Stimulated activated CD8-positive, alpha-beta memory T cell treated with anti-CD3 and anti-CD28 coated beads, Interleukin-12 subunit alpha, Interleukin-12 subunit beta, amount 100 ng/mL, for 24 hours (primary cell): ENCODE data around the gene METTL18.
"Not testable (repeated sequence)": the region's sequence is repeated elsewhere in the genome, so short reads cannot be mapped to it uniquely, and the experiment has no call there.

Experiments used
- DNase-seq: peaks from one replicate; pipeline ENCODE4 v3.0.0-alpha.2; 2020; ENCODE audit errors: extremely low read depth

Gene METTL18

DNA sequence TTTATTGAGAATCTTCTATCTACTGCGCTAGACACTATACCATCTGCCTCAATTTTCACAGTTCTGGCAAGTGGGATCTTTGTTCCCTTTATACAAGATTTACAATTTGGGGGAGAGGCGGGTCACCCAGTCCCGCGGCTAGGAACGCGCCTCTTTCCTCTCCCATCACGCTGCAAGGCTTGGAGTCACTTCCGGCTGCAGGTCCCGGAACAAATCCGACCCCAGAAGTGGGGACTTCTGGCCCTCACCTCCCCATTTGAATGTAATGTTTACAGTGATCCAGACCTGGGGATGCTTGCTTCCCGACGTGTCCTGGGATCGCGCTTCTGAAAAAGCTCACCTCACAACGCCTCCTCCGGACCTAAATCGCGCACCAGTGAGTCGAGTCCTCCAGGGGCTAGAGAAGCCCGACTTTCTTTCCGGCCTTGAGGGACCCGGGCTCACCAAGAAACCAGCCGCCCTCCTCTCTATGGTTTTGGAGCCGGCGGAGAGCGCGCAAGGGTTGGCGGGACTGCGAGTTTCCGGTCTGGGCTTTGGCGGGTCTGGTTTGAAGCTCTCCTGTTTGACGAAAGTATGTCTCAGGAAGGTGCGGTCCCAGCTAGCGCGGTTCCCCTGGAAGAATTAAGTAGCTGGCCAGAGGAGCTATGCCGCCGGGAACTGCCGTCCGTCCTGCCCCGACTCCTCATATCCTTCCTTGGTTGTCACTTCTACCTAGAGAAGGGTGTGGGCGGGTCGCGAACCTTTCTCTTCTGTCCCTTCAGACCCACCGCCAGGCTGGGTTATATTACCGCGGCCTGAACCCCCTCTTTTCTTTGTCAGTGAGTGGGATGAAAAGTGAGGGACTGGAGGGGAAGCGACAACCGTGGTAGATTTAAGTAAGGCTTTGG lies at the start of gene METTL18:
METTL18 (minus strand) TSS at position 378 of the 887 bp plus-strand sequence. CDS start 1,212 bp downstream, outside the sequence.
- DNase-seq = peak; percentile 80

DNA sequence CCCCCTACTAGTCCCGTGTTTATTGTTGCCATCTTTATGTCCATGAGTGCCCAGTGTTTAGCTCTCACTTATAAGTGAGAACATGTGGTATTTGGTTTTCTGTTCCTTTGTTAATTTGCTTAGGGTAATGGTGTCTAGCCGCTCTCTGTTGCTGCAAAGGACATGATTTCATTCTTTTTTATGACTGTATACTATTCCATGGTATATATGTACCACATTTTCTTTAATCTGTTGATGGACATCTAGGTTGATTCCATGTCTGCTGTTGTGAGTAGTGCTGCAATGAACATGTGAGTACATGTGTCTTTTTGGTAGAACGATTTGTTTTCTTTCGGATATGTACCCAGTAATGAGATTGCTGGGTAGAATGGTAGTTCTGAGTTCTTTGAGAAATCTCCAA lies 44.2 kb upstream of the METTL18 start:
- DNase-seq = no peak

DNA sequence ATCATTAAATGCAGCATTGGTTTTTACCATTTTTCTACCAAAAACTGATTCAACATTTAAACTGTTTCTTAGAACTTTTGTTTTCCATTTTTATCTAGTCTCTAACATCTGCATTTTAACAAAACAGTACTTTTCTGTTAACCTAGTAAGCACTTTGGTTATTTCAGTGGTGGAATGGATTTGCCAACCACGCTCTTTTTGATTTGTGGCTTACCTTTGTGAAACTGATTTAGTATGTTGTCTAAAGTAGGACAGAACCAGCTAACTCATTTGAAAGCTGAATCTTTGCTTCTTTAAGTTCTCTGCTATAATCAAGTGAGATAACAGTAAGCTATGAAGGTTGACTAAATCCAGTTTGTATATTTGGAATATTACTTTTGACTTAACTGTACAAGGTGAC lies 41.5 kb upstream of the METTL18 start:
- DNase-seq = no peak

DNA sequence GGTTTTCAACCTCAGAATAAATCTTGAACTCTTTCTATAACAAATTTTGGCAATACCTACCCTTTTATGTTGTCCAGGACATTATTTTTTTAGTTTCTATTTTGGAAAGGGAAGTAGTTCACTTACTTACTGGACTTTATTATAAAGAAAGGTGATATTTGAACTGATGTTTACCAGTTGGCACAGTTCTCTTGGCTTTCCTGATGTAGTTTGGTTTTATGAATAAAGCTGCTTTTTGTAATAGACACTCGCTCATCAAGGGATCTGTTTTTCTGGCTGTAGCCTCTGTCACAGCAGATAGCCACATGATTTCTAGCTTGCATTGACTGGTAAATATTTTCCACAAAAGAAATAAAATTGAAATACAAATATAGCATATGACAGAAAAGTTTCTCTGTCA lies 40.9 kb upstream of the METTL18 start:
- DNase-seq = no peak

DNA sequence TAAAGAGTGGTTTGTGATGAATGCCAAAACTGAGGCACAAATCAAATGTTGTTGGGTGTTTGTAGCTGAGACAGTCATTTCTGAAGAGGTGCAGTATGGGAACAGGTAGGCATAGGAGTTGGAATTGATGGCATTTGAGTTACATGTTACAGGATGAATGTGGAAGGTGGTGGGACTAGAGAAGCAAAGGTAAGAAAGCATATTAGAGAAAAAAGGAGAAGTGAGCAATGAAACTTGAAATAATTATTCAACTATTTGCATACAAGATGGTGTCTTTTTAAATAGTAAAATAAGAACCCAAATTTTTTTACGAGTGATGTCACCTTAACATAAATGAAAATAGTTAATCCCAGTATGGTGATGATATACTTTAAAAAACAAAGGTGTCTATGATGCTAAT lies 40.2 kb upstream of the METTL18 start:
- DNase-seq = no peak

DNA sequence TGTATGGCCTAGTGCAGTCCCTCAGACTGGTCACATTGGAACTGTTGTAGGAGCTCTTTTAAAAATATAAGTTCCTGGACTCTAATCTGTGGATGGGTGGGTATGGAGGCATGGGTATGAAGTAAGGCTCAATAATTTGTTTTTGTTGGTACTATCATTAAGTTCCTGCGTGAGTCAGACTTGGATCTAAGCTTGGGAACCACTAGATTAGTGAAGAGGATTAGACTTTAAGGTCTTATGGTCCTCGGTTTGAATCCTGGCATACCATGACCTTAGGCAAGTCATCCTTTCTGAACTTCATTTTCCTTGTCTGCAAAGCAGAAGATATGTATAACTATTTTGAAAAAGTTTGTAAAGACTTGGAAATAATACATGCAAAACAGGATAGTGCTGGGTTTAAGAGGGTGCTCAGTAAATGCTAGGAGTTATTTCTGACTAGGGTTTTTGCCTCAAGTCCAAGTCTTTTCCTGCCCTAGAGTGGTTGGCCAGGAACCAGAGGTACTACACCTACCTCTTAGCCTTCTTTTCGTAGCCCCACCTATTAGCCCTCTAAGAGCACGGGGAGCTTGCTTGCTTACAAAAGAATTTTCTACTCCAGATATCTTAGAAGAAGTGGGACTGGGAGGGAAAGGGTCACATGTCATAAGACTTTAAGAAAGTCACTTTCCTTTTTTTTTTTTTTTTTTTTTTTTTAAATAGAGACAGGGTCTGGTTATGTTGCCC lies 38.6 kb upstream of the METTL18 start:
- DNase-seq = no peak

DNA sequence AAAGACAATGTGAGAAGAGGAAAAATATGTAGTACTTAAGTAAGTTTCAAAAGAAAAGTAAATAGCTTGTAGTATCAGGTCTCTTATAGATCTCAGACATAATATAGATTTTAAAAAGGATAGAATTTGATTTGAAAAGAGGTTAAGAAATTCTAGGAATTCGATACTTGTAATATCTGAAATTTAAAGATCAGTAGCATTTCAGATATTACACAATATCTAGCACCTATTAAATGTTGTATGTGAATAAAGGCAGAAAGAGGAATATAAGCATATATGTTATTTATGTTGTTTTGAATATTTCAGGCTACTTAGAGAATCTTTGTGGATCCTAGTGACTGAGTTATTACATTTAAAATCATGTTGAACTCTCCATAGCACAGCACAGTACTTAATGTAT lies 35.0 kb upstream of the METTL18 start:
- no peak for DNase-seq

DNA sequence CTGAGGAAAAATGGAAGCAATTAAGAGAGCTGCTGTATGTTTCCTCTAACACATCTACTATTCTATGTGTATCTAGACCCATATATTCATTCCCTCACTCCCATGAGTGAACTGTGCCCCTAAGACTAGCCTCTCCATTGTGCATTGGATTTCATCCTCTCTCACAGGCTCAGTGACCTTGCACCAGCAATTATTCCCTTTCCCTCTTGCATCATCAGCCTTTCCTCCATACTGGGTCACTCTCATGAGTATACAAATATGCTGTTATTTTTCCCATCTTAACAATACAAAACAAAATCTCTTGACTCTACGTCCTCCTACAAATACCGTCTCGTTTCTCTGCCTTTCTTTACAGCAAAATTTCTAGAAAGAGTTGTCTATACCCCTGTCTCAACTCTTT lies 29.4 kb upstream of the METTL18 start:
- DNase-seq = no peak

DNA sequence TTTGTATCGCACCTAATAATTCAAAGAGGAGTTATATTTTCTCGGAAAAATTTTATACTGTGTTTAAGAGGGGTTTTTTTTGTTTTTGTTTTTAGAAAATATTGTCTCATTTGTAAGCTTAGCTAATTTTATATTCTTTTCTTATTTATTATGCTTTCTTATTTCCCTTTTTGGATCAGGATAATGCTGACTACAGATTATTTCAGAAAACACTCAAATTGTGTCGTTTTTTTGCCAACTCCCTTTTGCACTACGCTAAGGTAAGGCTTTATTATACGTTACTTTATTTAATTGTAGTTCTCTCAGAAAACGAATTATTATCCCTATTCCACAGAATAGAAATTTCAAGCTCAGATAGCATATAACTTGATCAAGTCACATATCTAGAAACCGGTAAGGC lies 26.8 kb upstream of the METTL18 start:
- no peak for DNase-seq

DNA sequence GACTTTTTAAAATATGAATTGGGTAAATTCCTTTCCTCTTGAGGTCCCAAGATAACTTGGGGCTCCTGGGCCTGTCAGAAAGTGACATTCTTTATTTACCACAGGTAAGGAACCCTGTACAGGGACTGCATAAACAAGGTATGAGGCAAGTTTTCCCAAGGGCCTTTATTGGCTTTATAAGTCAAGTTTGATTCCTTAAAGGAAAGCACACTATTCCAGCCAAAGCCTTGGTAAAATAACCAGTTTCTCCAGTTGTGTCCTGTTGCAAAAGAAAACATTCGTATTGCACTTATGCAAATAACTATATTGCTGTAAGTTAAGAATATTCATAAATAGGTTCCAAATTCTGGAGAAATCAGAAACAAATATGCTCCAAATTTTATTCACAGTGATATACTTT lies 21.9 kb upstream of the METTL18 start:
- DNase-seq = no peak

DNA sequence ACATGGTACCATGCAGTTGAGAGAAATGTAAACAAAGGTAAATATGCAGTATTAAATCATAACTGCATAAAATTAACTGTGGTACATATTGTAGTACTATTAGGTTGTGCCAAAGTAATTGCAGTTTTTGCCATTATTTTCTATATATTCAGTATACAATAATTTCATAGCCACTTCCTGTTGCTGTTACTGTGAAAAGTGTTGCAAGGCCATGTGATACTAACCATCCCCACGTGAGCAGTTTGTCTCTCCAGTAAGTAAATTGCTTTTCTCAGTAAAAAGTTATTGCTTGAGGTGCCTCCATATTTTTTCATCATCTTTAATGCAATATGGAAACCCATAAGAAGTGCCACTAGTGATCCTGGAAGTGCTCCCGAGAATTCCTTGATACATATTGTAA lies 19.6 kb upstream of the METTL18 start:
- no peak for DNase-seq

DNA sequence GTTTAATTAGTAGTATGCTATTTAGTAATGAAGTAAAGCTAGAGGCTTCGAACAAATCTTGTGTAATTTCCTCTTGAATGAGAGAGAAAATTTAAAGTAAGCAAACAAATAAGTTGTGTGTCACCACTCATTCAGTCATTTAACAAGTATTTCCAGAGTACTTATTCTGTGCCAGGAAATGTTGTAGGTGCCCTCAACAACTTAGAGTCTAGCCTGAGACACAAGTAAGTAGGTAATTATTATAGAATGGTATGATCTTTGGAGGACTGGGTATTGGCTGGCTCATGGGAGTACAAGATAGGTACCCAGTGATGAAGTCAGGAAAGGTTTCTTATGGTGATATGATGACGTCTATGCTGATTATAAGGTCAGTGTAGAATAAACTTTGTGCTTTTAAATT lies 17.4 kb upstream of the METTL18 start:
- no peak for DNase-seq

DNA sequence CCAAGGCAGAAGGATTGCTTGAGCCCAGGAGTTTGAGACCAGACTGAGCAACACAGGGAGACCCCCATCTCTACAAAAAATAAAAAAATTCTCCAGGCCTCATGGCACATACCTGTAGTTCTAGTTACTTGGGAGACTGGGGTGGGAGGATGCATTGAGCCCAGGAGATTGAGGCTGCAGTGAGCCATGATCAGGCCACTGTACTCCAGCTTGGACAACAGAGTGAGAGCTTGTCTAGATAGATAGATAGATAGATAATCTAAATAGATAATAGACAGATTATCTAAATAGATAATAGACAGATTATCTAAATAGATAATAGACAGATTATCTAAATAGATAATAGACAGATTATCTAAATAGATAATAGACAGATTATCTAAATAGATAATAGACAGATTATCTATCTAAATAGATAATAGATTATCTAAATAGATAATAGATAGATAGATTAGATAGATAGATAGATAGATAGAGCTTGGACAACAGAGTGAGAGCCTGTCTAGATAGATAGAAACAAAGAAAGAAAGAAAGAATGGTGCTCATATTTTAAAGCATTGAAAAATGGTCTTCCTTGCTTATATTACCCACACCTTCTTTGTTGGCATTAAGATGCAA lies 16.8 kb upstream of the METTL18 start:
- DNase-seq = not testable (repeated sequence)

DNA sequence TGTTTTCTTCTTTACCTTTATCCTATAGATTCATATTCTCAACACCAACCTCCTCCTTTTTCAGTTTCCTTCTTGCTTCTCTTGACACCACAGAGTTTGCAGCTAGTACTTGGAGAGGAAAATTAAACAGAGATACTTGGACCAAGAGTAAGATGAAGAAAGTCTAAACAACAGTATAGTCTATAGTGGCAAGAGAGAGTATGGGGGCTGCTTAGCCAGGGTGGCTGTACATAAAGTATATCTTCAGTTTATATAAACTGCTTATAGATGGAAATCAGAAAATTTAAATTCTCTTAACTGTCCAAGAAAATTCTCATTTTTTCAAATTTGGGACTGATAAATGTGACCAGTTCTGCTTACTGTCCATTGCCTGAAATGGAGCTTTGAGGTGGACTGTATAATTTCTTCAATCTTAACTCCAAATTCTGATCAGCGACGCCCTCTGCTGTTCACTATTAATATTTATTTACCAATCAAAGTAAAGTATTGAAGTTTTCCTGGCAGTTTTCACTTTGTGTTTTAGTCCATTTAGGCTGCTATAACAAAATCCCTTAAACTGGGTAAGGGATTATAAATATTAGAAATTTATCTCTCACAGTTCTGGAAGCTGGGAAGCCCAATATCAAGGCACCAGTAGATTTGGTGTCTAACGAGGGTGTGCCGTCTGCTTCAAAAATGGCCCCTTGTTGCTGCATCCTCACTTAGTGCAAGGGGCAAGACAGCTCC lies 14.8 kb upstream of the METTL18 start:
- no peak for DNase-seq

DNA sequence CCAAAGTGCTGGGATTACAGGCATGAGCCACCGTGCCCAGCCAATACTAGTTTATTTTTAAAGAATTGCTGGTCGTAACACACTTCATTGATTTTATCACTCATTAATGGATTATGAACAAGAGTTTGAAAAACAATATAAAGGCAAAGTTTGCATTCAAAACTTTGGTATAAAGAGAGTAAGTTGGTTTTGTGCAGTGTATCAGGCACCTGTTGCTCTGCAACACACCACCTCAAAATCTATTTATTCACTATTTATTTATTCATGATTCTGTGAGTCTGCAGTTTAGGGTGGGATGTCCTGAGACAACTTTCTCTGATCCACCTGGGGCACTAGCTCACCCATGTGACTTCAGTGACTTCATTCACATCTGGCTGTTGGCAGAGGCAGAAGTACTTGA lies 10.2 kb upstream of the METTL18 start:
- no peak for DNase-seq

DNA sequence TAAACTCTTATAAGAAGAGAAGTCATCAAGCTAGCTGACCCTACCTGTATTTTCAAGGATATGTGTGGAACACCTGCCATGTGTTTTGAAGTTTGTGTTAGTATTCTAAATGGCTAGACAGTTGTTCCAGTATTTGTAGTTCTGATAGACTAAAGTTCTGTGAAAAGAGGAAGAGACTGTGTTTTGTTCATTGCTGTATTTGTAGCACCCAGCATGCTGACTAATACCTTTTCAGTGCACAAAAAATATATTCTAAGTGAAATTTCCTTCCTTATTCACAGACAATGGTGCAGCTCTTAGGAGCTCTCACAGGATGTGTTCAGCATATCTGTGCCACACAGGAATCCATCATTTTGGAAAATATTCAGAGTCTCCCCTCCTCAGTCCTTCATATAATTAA lies 8.2 kb upstream of the METTL18 start:
- DNase-seq = no peak

DNA sequence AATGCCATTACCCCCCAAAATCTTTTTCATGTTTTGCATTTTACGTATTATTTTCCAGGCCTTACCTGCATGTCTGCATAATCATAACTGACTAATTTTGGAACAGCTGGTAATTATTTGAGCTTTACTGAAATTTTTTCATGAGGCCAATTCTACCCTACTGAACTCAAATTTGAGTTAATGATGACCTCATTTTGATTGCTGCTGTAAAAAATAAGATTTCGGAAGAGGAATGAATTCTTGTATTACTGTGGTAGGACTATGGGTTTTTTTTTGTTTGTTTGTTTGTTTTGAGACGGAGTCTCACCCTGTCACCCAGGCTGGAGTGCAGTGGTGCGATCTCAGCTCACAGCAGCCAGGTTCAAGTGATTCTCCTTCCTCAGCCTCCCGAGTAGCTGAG lies 2.6 kb upstream of the METTL18 start:
- DNase-seq = no peak

DNA sequence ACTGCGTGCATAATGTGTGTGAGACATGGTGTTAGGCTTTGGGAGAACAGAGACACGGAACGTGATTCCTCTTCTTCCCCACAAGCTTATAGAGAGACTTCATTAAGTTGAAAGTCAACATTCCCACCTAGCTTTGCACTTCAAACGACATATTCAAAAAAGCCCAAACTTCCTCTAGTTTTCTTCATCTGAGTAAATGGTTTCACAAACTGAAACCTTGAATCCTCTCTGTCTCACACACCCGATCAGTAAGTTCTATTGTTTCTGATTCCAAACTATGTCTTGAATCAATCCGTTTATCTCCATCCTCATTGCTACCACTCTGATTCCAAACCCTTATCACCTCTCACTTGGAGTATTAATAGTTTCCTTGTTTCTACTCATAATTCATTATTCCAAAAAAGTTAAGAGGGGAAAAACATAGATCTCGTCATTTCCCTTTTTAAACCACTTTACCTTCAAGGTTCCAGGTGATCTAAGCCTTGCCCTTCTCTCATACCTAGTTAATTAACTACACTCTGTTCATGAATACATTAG lies 1.6 kb upstream of the METTL18 start:
- DNase-seq = no peak

DNA sequence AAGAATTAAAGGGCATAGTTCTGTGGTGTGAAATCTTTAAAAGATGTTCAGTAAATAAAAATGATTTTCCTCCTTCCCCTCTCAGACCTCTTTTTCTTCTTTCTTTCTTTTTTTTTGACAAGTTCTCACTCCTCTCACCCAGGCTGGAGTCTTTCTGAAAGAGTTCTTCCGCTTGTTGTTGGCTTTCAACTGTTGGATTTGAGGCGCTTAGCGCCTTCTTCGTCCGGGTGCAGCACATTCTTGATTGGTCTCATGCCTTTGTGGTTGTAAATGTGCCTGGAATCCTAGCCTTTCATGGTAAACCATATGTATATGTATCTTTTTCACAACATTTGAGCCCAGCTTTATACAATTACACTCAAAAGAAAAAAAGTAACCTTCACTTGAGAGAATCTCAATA lies 980 bp upstream of the METTL18 start:
- DNase-seq = no peak

DNA sequence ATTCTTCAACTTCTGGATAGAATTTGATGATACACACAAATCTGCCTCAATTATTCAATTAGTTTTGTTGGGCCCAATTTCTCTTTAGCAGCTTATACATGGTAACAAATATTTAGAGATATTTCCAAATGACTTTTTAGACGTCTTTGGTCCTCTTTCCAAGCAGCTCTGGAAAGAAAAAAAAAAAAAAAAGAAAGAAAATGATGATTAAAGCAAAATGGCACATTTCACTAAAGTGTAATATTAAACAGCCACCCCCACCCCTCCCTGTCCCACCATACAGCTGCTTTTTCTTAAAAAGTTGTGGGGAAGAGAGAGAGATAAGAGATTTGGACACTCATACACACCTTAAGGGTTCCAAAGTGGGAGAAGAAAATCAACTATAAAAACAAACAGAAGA lies 977 bp downstream of the METTL18 start:
- no peak for DNase-seq

DNA sequence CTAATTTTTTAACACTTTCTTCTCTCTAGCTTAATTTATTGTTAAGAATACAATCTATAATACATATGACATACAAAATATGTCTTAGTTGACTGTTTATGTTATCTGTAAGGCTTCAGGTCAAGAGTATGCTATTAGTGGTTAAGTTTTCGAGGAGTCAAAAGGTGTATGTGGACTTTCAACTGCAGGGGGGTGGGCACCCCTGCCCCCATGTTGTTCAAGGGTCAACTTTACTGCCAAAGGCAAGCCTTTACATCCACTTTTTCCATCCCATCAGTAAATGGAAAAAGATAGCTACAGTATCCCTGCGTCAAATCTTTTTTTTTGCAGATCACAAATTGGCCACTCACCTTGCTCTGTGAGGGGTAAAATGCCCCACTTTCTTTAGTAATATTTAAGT lies 6.3 kb downstream of the METTL18 start:
- DNase-seq = no peak

DNA sequence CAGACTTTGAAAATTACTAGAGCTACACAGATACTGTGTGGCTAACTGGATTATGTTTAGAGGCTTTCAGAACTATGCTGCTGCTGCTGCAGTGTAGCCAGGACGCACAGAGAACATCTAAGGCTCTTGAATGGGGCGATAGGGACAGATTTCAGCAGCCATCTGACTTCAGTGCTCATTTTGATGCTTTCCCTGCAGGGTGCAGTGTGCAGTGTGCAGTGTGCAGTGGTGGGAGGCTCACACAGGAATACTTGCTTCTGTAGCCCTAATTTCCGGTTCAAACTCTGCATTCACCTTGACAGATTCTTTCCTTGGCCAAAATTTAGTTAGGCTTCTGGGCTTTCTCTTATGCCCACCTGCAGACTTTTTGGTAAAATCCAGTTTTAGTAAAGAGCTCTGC lies 7.7 kb downstream of the METTL18 start:
- no peak for DNase-seq
